Activated gamma-delta T cell (primary cell): ENCODE data around the gene RAPGEF2.

Source experiments
- DNase-seq: peaks from one replicate; lab custom pipeline; 2025; lab: John Stamatoyannopoulos, UW

The RAPGEF2 gene

GRCh38 chr4:159317203-159317602 is 214.3 kb downstream of the RAPGEF2 start:
- DNase-seq: no peak

GRCh38 chr4:159319027-159319426 is 216.1 kb downstream of the RAPGEF2 start:
- DNase-seq: no peak

- DNase-seq: no peak
Observed at GRCh38 chr4:159326480-159326879, 223.6 kb downstream of the RAPGEF2 start.

GRCh38 chr4:159328766-159329165 is 225.9 kb downstream of the RAPGEF2 start:
- DNase-seq: no peak

- DNase-seq: no peak
Observed at GRCh38 chr4:159334461-159334860, 231.6 kb downstream of the RAPGEF2 start.

- no peak for DNase-seq
Observed at GRCh38 chr4:159337041-159337440, 234.2 kb downstream of the RAPGEF2 start.

GRCh38 chr4:159341522-159341921 is 238.6 kb downstream of the RAPGEF2 start:
- no peak for DNase-seq

- no peak for DNase-seq
Observed at GRCh38 chr4:159342374-159342773, 239.5 kb downstream of the RAPGEF2 start.

GRCh38 chr4:159343116-159343515 is 240.2 kb downstream of the RAPGEF2 start:
- DNase-seq: no peak

- no peak for DNase-seq
Observed at GRCh38 chr4:159344877-159345276, 242.0 kb downstream of the RAPGEF2 start.

- no peak for DNase-seq
Observed at GRCh38 chr4:159346681-159347080, 243.8 kb downstream of the RAPGEF2 start.

- DNase-seq: no peak
Observed at GRCh38 chr4:159347813-159348212, 244.9 kb downstream of the RAPGEF2 start.

- no peak for DNase-seq
Observed at GRCh38 chr4:159349332-159349731, 246.5 kb downstream of the RAPGEF2 start.

- DNase-seq: no peak
Observed at GRCh38 chr4:159352609-159353008, 249.7 kb downstream of the RAPGEF2 start.

- DNase-seq: no peak
Observed at GRCh38 chr4:159353422-159354116, 250.7 kb downstream of the RAPGEF2 start.

- no peak for DNase-seq
Observed at GRCh38 chr4:159355466-159355865, 252.6 kb downstream of the RAPGEF2 start.

GRCh38 chr4:159357350-159357749 is 254.5 kb downstream of the RAPGEF2 start:
- DNase-seq: no peak

- no peak for DNase-seq
Observed at GRCh38 chr4:159358226-159358625, 255.3 kb downstream of the RAPGEF2 start.

GRCh38 chr4:159360549-159360948 is 257.7 kb downstream of the RAPGEF2 start:
- no peak for DNase-seq

GRCh38 chr4:159363361-159363760 is 260.5 kb downstream of the RAPGEF2 start:
- DNase-seq: no peak

- no peak for DNase-seq
Observed at GRCh38 chr4:159366966-159367780, 264.3 kb downstream of the RAPGEF2 start.

- DNase-seq: no peak
Observed at GRCh38 chr4:159367781-159368080, 264.9 kb downstream of the RAPGEF2 start.

GRCh38 chr4:159368320-159368719 is 265.4 kb downstream of the RAPGEF2 start:
- DNase-seq: no peak

GRCh38 chr4:159369256-159369655 is 266.4 kb downstream of the RAPGEF2 start:
- DNase-seq: no peak
